GM18951 (cell line): ENCODE results near the gene DOCK6.

ENCODE experiments used
- POLR2A ChIP-seq: IDR thresholded peaks from 4 replicates; pipeline ENCODE4 v1.6.1; 2011; ENCODE audit warnings: mild to moderate bottlenecking; ENCODE audit not compliant: insufficient read length, insufficient read depth; ENCODE audit errors: extremely low read depth
- in situ Hi-C: fragments of 300-500 bp; cut with MboI; formaldehyde crosslinking; loops from one replicate; pipeline ENCODE4 v1.12.0; 2022; ENCODE audit warnings: low sequenced_read_pairs, mixed read lengths, inconsistent platforms; ENCODE audit not compliant: unreplicated experiment

DOCK6 gene

DNA sequence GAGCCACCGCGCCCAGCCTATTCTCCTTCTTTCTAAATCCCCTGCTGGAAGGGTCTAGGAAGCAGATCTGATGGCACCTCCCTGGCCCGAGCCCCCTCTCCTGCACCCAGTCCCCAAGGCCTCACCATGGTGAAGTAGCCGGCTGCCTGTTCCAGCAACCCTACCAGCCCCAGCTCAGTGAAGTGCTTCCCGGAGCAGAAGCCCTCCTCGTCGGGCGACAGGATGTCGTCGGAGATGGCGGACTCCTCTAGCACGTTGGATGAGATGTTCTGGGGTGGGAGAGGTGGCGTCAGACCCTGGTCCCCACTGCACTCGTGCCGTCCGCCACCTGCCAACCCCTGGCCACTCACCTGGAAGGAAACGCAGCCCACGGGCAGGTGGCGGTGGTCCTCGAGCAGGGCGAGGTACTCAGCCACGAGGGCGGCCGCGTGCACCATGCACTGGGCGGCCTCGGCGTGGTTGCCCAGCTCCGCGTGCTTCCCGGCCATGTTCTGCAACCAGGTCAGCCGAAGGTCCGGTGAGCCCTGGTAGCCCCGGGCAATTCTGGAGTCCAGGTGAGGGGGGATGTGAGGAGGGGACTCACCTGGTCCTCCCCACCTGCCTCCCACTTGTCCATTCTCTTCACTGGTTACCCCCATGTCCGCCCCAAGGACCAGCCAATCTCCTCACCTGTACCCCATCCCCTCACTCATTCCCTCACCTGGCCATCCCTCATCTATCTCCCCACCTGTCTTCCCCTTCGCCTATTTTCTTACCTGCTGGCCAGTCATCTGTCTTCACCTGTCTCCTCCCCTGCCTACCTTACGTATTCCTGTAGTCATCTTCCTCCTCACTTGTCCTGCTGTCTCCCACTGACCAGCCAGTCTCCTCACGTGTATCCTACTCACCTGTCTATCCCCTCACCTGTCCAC, 53.5 kb downstream of the DOCK6 start:
- in situ Hi-C loops = no loop called here
- no peak for TF ChIP-seq POLR2A

DNA sequence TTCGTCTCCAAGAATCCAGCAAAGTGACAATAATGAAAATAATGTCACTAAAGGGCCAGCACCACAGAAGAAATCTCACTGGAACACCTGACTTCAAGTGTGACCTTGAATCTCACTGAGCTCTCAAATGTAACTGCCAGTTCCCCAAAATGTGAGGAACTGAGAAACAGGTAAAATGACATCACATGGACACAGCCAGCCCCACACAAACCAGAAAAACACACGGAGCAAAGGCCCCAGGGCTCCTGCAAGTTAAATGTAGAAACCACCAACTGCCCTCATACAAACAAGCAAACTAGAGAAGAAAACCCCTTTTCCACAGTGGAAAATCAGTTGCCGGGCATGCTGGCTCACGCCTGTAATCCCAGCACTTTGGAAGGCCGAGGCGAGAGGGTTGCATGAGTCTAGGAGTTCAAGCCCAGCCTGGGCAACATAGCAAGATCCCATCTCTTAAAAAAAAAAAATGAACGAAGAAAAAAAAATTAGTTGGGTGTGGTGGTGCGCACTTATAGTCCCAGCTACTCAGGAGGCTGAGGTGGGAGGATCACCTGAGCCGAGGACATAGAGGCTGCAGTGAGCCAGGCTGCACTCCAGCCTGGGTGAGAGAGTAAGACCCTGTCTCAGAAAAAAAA, 56.3 kb downstream of the DOCK6 start:
- no peak for TF ChIP-seq POLR2A
- in situ Hi-C loops = no loop called here

DNA sequence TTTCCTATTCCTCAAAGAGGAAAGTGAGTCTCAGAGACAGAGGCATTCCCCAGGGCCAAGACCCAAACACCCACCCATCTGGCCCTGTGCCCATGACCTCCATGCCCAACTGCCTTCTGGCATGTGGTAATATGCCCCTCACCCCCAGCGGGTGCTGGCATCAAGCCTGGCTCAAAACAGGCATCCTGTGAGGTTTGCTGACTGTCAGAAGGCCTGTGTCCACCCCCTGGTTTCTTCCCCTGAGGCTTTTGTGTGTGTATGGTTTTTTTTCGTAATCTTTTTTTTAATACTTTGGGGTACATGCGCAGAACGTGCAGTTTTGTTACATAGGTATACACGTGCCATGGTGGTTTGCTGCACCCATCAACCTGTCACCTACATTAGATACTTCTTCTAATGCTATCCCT, 57.4 kb downstream of the DOCK6 start:
- no peak for TF ChIP-seq POLR2A
- in situ Hi-C loops = no loop called here

DNA sequence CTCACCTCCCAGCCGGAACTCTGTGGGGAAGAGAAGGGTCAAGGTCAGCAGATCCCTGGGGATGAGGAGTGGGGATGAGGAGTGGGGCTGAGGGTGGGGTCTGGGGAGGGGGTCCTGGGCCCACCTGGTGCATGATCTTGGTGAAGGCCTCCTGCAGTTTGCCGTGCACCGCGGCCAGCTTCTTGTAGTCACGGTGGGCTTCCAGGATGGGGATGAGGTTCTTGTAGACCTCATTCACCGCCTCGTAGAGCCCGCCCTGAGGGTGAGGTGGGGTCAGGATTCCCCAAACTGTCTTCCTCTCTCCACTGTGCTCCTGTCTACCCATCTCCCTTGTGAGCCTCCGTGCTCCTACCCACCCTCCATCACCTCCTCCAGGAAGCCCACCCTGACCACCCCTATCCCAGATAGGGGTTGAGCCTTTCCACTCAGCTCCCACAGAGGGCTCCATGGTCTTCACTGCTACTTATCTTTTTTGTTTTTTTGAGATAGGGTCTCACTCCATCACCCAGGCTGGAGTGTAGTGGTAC, 58.2 kb downstream of the DOCK6 start:
- in situ Hi-C loops = no loop called here
- TF ChIP-seq POLR2A = no peak

DNA sequence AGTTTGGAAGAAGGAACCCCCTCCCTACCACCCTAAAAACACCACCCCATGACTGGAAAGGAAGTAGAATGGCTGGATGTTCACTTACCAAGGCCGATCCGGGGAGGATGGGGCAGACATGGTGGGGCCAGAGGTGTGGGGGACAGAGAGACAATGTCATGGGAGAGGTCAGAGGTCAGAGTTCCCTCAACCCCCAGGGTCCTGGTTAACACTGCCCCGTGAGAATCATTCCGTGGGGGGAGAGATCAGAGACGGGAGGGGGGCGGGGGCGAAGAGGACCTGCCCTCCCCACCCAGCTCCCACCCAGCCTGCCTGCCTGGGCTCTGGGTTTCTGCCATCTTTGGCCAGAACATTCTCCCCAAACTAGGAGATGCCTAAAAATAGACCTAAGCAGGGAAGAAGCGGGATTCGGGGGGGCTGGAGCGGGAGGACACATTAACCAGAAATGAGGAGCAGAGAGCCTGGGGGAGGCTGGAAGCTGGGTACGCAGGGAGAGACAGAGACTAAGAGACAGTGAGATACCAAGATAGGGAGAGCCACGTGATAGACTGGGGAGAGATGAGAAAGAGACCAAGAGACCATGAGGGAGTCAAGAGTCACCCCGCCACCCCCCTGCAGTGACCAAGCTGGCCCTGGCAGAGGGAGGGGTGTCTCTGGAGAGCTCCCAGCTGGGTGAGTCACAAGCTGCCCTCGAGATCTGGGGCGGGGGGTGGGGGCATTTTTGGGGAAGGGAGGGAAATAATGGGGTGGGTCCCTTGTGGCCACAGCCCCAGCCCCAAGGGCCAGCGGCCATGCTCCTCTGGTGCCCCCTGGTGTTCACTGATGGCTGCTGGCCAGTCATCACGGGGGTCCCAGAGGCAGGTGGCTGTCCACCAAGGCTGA, 58.9 kb downstream of the DOCK6 start:
- in situ Hi-C loops = no loop called here
- TF ChIP-seq POLR2A = no peak

DNA sequence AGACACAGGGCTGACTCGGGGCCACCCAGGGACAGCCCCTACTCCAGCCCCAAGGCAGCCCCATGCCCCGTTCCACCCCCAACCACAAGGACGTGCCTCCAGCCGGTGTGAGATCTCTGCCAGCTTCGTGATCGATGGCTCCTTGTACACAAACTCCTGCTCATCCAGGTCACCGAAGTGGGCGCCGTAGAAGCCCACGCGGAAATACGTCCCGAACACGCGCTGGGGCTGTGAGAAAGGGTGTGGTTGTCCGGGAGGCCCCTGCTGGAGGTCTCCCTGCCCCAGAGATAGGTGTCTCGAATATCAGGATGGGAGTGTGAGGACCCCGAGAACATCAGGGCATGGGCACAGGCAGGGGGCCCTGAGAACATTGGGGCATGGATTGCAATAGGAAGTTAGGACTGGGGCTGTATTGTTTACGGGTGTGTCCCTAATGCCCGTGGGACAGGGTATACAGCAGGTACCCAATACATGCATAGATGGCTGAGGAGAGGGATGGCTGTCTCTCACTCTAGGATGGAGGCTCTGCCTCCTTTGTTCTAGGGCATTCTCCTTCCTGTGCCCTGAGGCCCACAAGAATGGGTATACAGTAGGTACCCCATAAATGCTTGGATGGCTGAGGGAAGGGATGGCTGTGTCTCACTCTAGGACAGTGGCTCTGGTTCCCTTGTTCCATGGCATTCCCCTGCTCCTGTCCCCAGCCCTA, 59.7 kb downstream of the DOCK6 start:
- no peak for TF ChIP-seq POLR2A
- in situ Hi-C loops = no loop called here

DNA sequence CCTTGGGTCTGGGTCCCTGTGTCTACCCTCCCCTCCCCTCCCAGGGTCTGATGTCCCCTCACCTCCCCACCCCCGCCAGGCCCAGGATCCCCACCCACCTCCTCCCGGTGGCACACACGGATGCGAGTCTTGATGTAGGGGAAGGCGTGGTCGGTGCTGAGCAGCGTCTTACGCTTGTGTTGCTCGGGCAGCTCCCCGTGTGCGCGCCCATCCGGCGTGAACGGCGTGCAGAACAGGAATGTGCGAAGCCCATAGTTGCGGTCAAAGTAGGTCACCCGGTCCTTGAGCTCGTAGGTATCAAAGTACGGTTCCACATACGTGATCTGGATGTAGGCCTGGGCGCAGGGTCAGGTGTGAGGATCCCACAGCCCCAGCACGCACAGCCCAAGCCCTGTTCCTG, 60.5 kb downstream of the DOCK6 start:
- in situ Hi-C loops = no loop called here
- no peak for TF ChIP-seq POLR2A

DNA sequence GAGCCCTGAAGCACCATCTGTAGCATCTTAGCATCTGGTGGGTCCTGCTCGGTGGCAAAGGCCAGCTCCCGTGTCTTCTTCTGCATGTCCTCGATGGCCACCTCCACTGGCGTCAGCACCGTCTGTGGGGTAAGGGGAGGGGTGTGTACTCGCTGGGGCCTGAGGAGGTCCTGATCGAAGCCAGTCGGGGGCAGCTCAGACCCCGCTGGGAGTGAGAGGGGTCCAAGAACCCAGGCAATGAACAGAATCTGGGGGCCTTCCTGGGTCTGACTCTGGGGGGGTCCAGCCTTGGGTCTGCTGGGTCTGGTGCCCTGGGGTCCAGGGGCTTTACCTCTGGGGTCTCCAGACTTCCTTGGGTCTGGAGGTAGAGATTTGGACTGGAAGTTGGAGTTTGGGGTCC, 61.4 kb downstream of the DOCK6 start:
- in situ Hi-C loops = no loop called here
- TF ChIP-seq POLR2A = no peak

DNA sequence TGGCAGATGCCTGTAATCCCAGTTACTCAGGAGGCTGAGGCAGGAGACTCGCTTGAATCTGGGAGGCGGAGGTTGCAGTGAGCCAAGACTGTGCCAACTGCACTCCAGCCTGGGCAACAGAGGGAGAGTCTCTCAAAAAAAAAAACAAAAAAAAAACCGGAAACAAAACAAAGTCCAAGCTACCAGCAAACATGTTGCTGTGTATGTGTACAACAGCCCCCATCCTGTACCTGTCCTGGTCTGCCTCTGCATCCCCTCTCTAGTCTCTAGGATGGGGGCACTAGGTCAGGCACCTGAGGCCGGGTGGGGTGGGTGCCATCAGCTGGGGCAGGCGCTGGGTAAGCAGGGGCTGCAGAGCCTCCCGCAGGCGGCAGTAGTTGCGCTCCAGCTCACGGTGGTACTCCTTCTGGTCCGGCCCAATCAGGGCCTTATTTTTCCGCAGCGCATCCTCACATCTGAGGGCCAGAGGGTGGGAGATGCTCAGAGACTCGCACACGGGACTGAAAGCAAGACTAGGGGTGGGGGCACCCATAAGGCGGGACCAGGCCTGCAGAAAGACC, 62.2 kb downstream of the DOCK6 start:
- TF ChIP-seq POLR2A = no peak
- in situ Hi-C loops = no loop called here

DNA sequence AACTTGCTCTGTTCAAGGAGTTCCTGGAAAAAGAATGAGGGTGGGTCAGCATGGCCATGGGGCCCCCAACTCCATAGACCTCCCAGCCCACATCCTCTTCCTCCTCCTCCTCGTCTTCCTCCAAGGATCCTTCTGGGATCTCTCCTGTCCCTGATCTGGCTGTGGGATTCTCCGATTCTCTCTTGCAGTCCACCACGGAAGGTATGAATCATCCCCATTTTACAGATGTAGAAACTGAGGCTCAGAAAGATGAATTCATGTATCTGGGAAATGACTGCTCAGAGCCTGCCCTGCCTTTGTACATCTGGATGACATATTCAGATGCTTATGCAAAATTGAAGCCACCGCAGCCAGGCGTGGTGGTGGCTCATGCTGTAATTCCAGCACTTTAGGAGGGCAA, 62.8 kb downstream of the DOCK6 start:
- in situ Hi-C loops = no loop called here
- no peak for TF ChIP-seq POLR2A

DNA sequence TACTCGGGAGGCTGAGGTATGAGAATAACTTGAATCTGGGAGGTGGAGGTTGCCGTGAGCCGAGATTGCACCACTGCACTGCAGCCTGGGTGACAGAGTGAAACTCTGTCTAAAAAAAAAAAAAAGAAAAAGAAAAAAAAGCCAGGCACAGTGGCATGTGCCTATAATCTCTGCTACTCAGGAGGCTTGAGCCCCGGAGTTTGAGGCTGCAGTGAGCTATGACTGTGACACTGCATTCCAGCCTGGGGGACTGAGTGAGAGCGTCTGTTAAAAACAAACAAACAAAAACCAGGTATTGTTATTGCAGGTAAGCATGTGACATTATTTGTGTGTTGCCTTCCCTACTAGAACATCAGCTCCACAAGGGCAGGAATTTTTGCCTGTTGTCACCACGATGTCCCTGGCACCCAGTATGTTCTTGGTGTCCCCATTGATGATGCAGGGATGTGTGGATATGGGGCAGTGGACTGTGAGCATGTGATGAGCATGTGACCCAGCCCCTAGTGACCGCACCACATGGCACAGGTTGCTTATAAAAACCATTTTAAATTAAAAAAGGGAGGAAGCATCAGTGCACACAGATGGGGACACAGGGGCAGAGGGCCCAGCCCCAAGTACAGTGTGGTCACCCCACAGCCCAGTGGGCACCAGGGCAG, 63.4 kb downstream of the DOCK6 start:
- in situ Hi-C loops = no loop called here
- TF ChIP-seq POLR2A = no peak

DNA sequence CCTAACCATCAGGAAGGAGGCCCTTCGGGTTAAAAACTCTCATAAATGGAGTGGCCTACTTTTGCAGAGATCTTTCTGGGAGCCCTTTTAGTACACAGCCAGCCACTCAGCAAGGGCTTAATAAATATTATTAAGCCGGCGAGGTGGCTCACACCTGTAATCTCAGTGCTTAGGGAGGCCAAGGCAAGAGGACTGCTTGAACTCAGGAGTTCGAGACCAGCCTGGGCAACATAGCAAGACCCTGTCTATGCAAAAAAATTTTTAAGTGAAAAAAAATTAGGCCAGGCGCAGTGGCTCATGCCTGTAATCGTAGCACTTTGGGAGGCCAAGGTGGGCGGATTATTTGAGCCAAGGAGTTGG, 64.2 kb downstream of the DOCK6 start:
- TF ChIP-seq POLR2A = no peak
- in situ Hi-C loops = no loop called here
